ENCODE measurements around the gene OR9G1.
"Not testable (repeated sequence)": the region's sequence is repeated elsewhere in the genome, so short reads cannot be mapped to it uniquely, and the experiment has no call there.

The OR9G1 gene, protein sequence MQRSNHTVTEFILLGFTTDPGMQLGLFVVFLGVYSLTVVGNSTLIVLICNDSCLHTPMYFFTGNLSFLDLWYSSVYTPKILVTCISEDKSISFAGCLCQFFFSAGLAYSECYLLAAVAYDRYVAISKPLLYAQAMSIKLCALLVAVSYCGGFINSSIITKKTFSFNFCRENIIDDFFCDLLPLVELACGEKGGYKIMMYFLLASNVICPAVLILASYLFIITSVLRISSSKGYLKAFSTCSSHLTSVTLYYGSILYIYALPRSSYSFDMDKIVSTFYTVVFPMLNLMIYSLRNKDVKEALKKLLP

DNA sequence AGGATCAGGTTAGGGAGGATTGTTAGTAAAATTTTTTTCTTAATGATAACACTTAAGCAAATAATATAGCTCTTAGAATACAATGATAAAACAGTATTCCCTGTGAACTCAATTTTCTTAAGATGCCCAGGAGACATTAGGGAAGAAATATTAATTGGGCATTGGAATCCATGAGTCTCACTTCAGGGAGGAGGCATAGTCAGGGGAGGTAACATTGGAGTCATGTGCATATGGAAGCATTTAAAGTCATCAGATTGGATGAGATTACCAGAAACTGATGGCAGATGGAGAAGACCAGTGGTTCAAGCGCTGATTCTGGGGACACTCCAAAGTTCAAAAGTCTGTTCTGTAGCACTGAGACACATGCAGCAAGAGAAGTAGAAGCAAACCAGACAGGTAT lies at the start of gene OR9G1:
TSS of gene OR9G1 (plus strand) at position 301 of the 400 bp plus-strand sequence. CDS start 1,293 bp downstream, outside the sequence.
- no peak within 1 kb of the TSS for H3K4me3 ChIP-seq (ENCODE audit: low read length)
- TF ChIP-seq, protein P1, sequence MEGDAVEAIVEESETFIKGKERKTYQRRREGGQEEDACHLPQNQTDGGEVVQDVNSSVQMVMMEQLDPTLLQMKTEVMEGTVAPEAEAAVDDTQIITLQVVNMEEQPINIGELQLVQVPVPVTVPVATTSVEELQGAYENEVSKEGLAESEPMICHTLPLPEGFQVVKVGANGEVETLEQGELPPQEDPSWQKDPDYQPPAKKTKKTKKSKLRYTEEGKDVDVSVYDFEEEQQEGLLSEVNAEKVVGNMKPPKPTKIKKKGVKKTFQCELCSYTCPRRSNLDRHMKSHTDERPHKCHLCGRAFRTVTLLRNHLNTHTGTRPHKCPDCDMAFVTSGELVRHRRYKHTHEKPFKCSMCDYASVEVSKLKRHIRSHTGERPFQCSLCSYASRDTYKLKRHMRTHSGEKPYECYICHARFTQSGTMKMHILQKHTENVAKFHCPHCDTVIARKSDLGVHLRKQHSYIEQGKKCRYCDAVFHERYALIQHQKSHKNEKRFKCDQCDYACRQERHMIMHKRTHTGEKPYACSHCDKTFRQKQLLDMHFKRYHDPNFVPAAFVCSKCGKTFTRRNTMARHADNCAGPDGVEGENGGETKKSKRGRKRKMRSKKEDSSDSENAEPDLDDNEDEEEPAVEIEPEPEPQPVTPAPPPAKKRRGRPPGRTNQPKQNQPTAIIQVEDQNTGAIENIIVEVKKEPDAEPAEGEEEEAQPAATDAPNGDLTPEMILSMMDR (conservative IDR thresholded peaks at IDR 0.05; ENCODE audit: low read length): no peak
- no peak for DNase-seq (ENCODE audit: low read depth)

DNA sequence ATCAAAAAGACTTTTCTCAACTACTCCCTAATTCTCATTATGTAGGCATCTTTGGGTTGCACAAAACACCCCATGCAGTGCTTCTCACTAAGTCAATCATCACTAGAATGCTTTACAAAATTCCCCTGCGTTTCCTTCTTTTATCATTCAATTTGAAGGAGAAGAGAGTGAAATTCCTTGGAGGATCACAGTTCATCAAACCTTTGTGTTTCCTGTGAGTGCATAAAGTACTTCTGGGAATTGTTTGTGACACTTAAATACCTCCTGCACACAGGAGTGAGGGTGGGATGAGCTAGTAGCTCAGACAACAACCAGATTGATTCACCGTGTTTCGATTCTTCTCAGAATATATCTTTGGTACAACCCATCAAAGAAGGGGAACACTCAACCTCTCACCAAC lies 39.1 kb upstream of the OR9G1 start:
- DNase-seq (ENCODE audit: low read depth): no peak
- TF ChIP-seq, protein P1 (conservative IDR thresholded peaks at IDR 0.05; ENCODE audit: low read length): no peak
- no peak overlapping the region for H3K4me3 ChIP-seq (ENCODE audit: low read length)

- no peak for DNase-seq (ENCODE audit: low read depth)
- no peak within 1 kb of the TSS for H3K4me3 ChIP-seq (ENCODE audit: low read length)
- TF ChIP-seq, protein P1 (conservative IDR thresholded peaks at IDR 0.05; ENCODE audit: low read length): no peak
Measured at GRCh38 chr11:56663386-56663785, 35.5 kb upstream of the OR9G1 start, which contains the start of gene OR5AR1. TSS of gene OR5AR1 (plus strand) at chr11:56663686. CDS start at chr11:56663686, 0 bp downstream.

GRCh38 chr11:56670984-56671383 lies 27.9 kb upstream of the OR9G1 start:
- DNase-seq (ENCODE audit: low read depth): no peak
- no peak overlapping the region for H3K4me3 ChIP-seq (ENCODE audit: low read length)
- TF ChIP-seq, protein P1 (conservative IDR thresholded peaks at IDR 0.05; ENCODE audit: low read length): no peak

DNA sequence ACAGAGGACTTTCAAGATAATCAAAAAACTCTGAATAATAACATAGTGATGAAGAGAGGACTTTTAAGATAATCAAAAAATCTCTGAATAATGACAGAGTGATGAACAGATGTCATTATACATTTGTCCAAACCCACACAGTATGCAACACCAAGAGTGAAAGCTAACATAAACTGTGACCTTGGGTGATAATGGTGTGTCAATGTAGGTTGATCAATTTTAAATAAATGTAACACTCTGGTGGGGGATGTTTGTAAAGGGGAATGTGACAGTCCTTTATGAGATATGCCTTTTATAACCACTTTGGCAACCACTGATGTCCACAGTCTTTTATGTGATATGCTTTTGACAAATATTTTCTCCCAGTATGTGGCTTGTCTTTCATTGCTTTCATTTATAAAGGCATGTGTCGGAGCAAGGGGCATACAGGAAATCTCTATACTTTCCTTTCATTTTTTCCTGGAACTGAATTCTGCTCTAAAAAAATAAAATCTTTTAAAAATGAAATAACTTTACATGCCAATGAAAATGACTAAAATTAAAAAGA lies 10.3 kb upstream of the OR9G1 start:
- DNase-seq (ENCODE audit: low read depth): no peak

GRCh38 chr11:56691179-56691578 lies 7.7 kb upstream of the OR9G1 start:
- not testable (repeated sequence) for DNase-seq (ENCODE audit: low read depth)

More for the DNA sequence above, 10.3 kb upstream of the OR9G1 start:
- TF ChIP-seq, protein P1 (conservative IDR thresholded peaks at IDR 0.05; ENCODE audit: low read length): no peak
- H3K4me3 ChIP-seq (ENCODE audit: low read length): no peak overlapping the region

DNA sequence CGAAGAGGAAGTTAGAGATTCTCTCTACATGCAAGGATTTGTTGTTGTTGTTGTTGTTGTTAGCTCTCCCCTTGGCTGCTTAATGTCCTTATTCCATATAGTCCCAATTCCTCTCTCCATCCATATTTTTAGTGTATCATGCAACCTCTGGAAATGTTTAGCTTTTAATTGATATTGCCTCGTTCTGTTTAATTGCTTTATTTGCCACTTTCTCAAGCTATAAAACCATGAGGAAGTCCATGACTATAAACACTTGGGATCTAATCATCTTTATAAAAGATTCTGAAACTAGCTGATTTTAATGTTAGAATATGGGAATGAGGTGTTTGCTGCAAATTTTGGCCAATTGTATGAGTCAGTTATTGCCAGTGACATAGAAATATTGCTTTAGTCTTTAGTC lies 5.5 kb upstream of the OR9G1 start:
- DNase-seq (ENCODE audit: low read depth): no peak
- no peak overlapping the region for H3K4me3 ChIP-seq (ENCODE audit: low read length)
- TF ChIP-seq, protein P1 (conservative IDR thresholded peaks at IDR 0.05; ENCODE audit: low read length): no peak

More at GRCh38 chr11:56691179-56691578, 7.7 kb upstream of the OR9G1 start:
- H3K4me3 ChIP-seq (ENCODE audit: low read length): not testable (repeated sequence)
